WERI-Rb-1 (cell line): ENCODE measurements around the gene TMX3.

Source experiments
- DNase-seq: peaks from one replicate; pipeline ENCODE4 v3.0.0-alpha.2; 2020
- H3K27ac ChIP-seq: fragments of 250-450 bp; sonication (Bioruptor Pico); 2 replicates; pipeline ENCODE4 v1.5.1; 2020; ENCODE audit warnings: mild to moderate bottlenecking, moderate library complexity
- H3K27me3 ChIP-seq: fragments of 250-450 bp; sonication (Bioruptor Pico); 2 replicates; pipeline ENCODE4 v1.5.1; 2021; ENCODE audit warnings: mild to moderate bottlenecking, low read depth, moderate library complexity; ENCODE audit not compliant: insufficient read depth, severe bottlenecking
- H3K36me3 ChIP-seq: fragments of 250-450 bp; sonication (Bioruptor Pico); 2 replicates; pipeline ENCODE4 v1.5.1; 2020; ENCODE audit warnings: mild to moderate bottlenecking, moderate library complexity
- H3K4me3 ChIP-seq: 2 replicates; pipeline ENCODE4 v1.5.1; 2011; ENCODE audit warnings: low read depth, mild to moderate bottlenecking, control low read depth, low read length
- H3K9me3 ChIP-seq: fragments of 250-450 bp; sonication (Bioruptor Pico); 2 replicates; pipeline ENCODE4 v1.5.1; 2021; ENCODE audit warnings: mild to moderate bottlenecking, moderate library complexity; ENCODE audit not compliant: severe bottlenecking
- CTCF ChIP-seq: IDR thresholded peaks from 2 replicates; pipeline ENCODE4 v1.5.1; 2011; ENCODE audit warnings: low read depth, mild to moderate bottlenecking, control low read depth, inconsistent platforms, low read length

The TMX3 gene

GRCh38 chr18:68714712-68715496 lies at the start of gene TMX3:
TSS of gene TMX3 (minus strand) at chr18:68715108. CDS start at chr18:68714981, 127 bp downstream.
- Histone ChIP-seq H3K36me3 (peaks cover 4% of the 10 kb centered on the region; the same call in 1 of the 2 replicates), H3K27me3 (no peaks in the 10 kb centered on the region), H3K27ac (peak within 1 kb of the TSS; percentile 78), H3K9me3 (no peaks in the 10 kb centered on the region), H3K4me3 (peak within 1 kb of the TSS; percentile 81)
- DNase-seq: peak; percentile 86
- TF ChIP-seq CTCF: no peak

GRCh38 chr18:68764016-68764415 lies 49.1 kb upstream of the TMX3 start:
- no peak overlapping the region for H3K27ac ChIP-seq
- DNase-seq: no peak

GRCh38 chr18:68763083-68763482 lies 48.2 kb upstream of the TMX3 start:
- Histone ChIP-seq H3K36me3 (no peaks in the 10 kb centered on the region), H3K27ac (no peak overlapping the region), H3K4me3 (no peak overlapping the region), H3K27me3 (no peaks in the 10 kb centered on the region), H3K9me3 (no peaks in the 10 kb centered on the region)
- no peak for TF ChIP-seq CTCF
- DNase-seq: no peak

More at GRCh38 chr18:68764016-68764415, 49.1 kb upstream of the TMX3 start:
- Histone ChIP-seq H3K9me3 (no peaks in the 10 kb centered on the region), H3K36me3 (no peaks in the 10 kb centered on the region), H3K4me3 (no peak overlapping the region), H3K27me3 (no peaks in the 10 kb centered on the region)
- TF ChIP-seq CTCF: no peak

- Histone ChIP-seq H3K36me3 (no peaks in the 10 kb centered on the region), H3K27me3 (no peaks in the 10 kb centered on the region), H3K4me3 (no peak overlapping the region), H3K27ac (no peak overlapping the region), H3K9me3 (no peaks in the 10 kb centered on the region)
- no peak for DNase-seq
- TF ChIP-seq CTCF: no peak
These were observed 44.4 kb upstream of the TMX3 start for GRCh38 chr18:68759308-68759707.

- Histone ChIP-seq H3K27me3 (no peaks in the 10 kb centered on the region), H3K9me3 (no peaks in the 10 kb centered on the region), H3K4me3 (no peak overlapping the region), H3K27ac (no peak overlapping the region), H3K36me3 (no peaks in the 10 kb centered on the region)
- DNase-seq: no peak
- no peak for TF ChIP-seq CTCF
These were observed 42.2 kb upstream of the TMX3 start for GRCh38 chr18:68757126-68757525.

GRCh38 chr18:68742206-68742605 lies 27.3 kb upstream of the TMX3 start:
- no peak overlapping the region for H3K27ac ChIP-seq
- DNase-seq: no peak
- no peaks in the 10 kb centered on the region for H3K9me3 ChIP-seq
- H3K27me3 ChIP-seq: no peaks in the 10 kb centered on the region
- TF ChIP-seq CTCF: no peak
- H3K4me3 ChIP-seq: no peak overlapping the region
- H3K36me3 ChIP-seq: no peaks in the 10 kb centered on the region
